ENCODE data around the gene GIPR. TPM values are rescaled to one million over a fixed set of nuclear protein-coding genes. Genes with fewer than 3 reads are reported as not detected.

Gene GIPR
- total and polyA plus RNA-seq, 2 experiments from 2014 or later: 12.8 to 23.6 TPM

- no peaks in the 10 kb centered on the region for H3K9me3 ChIP-seq (ENCODE audit: low read depth)
- peaks cover 6% of the 10 kb centered on the region for H3K36me3 ChIP-seq
- no peaks in the 10 kb centered on the region for H3K4me1 ChIP-seq (ENCODE audit: low read depth)
- no peak for TF ChIP-seq CTCF (IDR thresholded peaks at IDR 0.05; ENCODE audit: low read depth, low read length)
- no peak overlapping the region for H3K4me3 ChIP-seq
- DNase-seq (ENCODE audit: low read depth in 1 of 2, low spot score in 1 of 2): no peak
- no peak overlapping the region for H3K27ac ChIP-seq
- no peaks in the 10 kb centered on the region for H3K27me3 ChIP-seq
Observed at GRCh38 chr19:45705115-45705514, 37.1 kb downstream of the GIPR start.

- no peak overlapping the region for H3K4me3 ChIP-seq
- no peaks in the 10 kb centered on the region for H3K27me3 ChIP-seq
- H3K4me1 ChIP-seq (ENCODE audit: low read depth): peaks cover 5% of the 10 kb centered on the region
- H3K27ac ChIP-seq: no peak overlapping the region
- no peak for TF ChIP-seq CTCF (IDR thresholded peaks at IDR 0.05; ENCODE audit: low read depth, low read length)
- no peak for DNase-seq (ENCODE audit: low read depth in 1 of 2, low spot score in 1 of 2)
- no peaks in the 10 kb centered on the region for H3K9me3 ChIP-seq (ENCODE audit: low read depth)
- peaks cover 6% of the 10 kb centered on the region for H3K36me3 ChIP-seq
Observed at GRCh38 chr19:45705710-45706415, 37.8 kb downstream of the GIPR start.

GRCh38 chr19:45710356-45711130, 42.5 kb downstream of the GIPR start:
- no peak for TF ChIP-seq CTCF (IDR thresholded peaks at IDR 0.05; ENCODE audit: low read depth, low read length)
- Histone ChIP-seq H3K27ac (peak overlapping the region; percentile 25), H3K4me3 (no peak overlapping the region), H3K27me3 (no peaks in the 10 kb centered on the region), H3K36me3 (no peaks in the 10 kb centered on the region), H3K9me3 (ENCODE audit: low read depth) (no peaks in the 10 kb centered on the region), H3K4me1 (ENCODE audit: low read depth) (peaks cover 5% of the 10 kb centered on the region)
- no peak for DNase-seq (ENCODE audit: low read depth in 1 of 2, low spot score in 1 of 2)

- H3K9me3 ChIP-seq (ENCODE audit: low read depth): no peaks in the 10 kb centered on the region
- H3K36me3 ChIP-seq: no peaks in the 10 kb centered on the region
- H3K27ac ChIP-seq: peak overlapping the region; percentile 19
- H3K4me1 ChIP-seq (ENCODE audit: low read depth): peaks cover 10% of the 10 kb centered on the region
- H3K27me3 ChIP-seq: no peaks in the 10 kb centered on the region
- no peak for DNase-seq (ENCODE audit: low read depth in 1 of 2, low spot score in 1 of 2)
- TF ChIP-seq CTCF (IDR thresholded peaks at IDR 0.05; ENCODE audit: low read depth, low read length): no peak
- H3K4me3 ChIP-seq: no peak overlapping the region
Observed at GRCh38 chr19:45711851-45712698, 44.1 kb downstream of the GIPR start.

- Histone ChIP-seq H3K36me3 (no peaks in the 10 kb centered on the region), H3K4me3 (no peak overlapping the region), H3K9me3 (ENCODE audit: low read depth) (no peaks in the 10 kb centered on the region), H3K27me3 (no peaks in the 10 kb centered on the region), H3K4me1 (ENCODE audit: low read depth) (peaks cover 10% of the 10 kb centered on the region), H3K27ac (peak overlapping the region; percentile 19)
- no peak for TF ChIP-seq CTCF (IDR thresholded peaks at IDR 0.05; ENCODE audit: low read depth, low read length)
- no peak for DNase-seq (ENCODE audit: low read depth in 1 of 2, low spot score in 1 of 2)
Observed at GRCh38 chr19:45712699-45713067, 44.7 kb downstream of the GIPR start.
